A673 (cell line): ENCODE data around the gene NCKAP5. TPM values are rescaled to one million over a fixed set of nuclear protein-coding genes. Genes with fewer than 3 reads are reported as not detected.

ENCODE experiments used
- BruUV-seq: library from RNA; stranded (reverse); fragments of 400-500 nt; replicated peaks from 2 replicates; lab custom pipeline; 2021; lab: Mats Ljungman, UMichigan
- CTCF ChIA-PET: fragments of 300-600 bp; sonication (Branson Sonifier 250); formaldehyde crosslinking; loops from one replicate; lab custom pipeline; 2022; ENCODE audit warnings: antibody characterized with exemption; lab: Charles Lee
- POLR2A ChIA-PET: fragments of 300-600 bp; sonication (Branson Sonifier 250); formaldehyde crosslinking; loops from one replicate; lab custom pipeline; 2022; ENCODE audit warnings: antibody characterized with exemption; ENCODE audit not compliant: low non-redundant PET; lab: Charles Lee
- DNase-seq: peaks from one replicate; pipeline ENCODE4 v3.0.0-alpha.2; 2015; ENCODE audit warnings: low spot score
- H3K27ac ChIP-seq: fragments of 200-600 bp; sonication (generic); 2 replicates; pipeline ENCODE4 v1.5.1; 2016; ENCODE audit warnings: mixed run types, low read depth, mild to moderate bottlenecking, mixed read lengths, antibody characterized with exemption, low read length; ENCODE audit not compliant: poor library complexity, severe bottlenecking
- H3K27me3 ChIP-seq: fragments of 200-600 bp; sonication (generic); replicated peaks from 2 replicates; pipeline ENCODE4 v1.6.1; 2017; ENCODE audit warnings: mixed run types, low read depth, mild to moderate bottlenecking, mixed read lengths, antibody characterized with exemption, low read length; ENCODE audit not compliant: insufficient read depth, poor library complexity
- H3K36me3 ChIP-seq: fragments of 200-600 bp; sonication (generic); 2 replicates; pipeline ENCODE4 v1.6.1; 2016; ENCODE audit warnings: mixed run types, mild to moderate bottlenecking, mixed read lengths, antibody characterized with exemption, low read length; ENCODE audit not compliant: insufficient read depth, poor library complexity, severe bottlenecking
- H3K4me1 ChIP-seq: fragments of 200-600 bp; sonication (generic); 2 replicates; pipeline ENCODE4 v1.6.1; 2017; ENCODE audit warnings: mixed run types, mild to moderate bottlenecking, mixed read lengths, antibody characterized with exemption, low read length; ENCODE audit not compliant: insufficient read depth, poor library complexity, severe bottlenecking
- H3K4me3 ChIP-seq: fragments of 200-600 bp; sonication (generic); 2 replicates; pipeline ENCODE4 v1.5.1; 2016; ENCODE audit warnings: low read depth, mixed run types, mild to moderate bottlenecking, mixed read lengths, low read length; ENCODE audit not compliant: poor library complexity, severe bottlenecking
- H3K9me3 ChIP-seq: fragments of 200-600 bp; sonication (generic); 2 replicates; pipeline ENCODE4 v1.6.1; 2016; ENCODE audit warnings: mixed run types, low read depth, mild to moderate bottlenecking, mixed read lengths, antibody characterized with exemption, low read length; ENCODE audit not compliant: poor library complexity, severe bottlenecking
- EZH2 ChIP-seq: fragments of 200-600 bp; sonication (generic); IDR thresholded peaks from 2 replicates; pipeline ENCODE4 v1.6.1; 2017; ENCODE audit warnings: borderline replicate concordance, low read depth, mild to moderate bottlenecking, mixed read lengths, antibody characterized with exemption, low read length; ENCODE audit not compliant: poor library complexity, severe bottlenecking
- intact Hi-C: fragments of 100-400 bp; cut with micrococcal nuclease; formaldehyde crosslinking; loops from one replicate; pipeline ENCODE4 v1.10.0; 2022; ENCODE audit not compliant: unreplicated experiment
- total RNA-seq: library from RNA; stranded (reverse); gene quantifications from 2 replicates; pipeline ENCODE4 v1.2.3, GENCODE V29; 2021
- TF ChIP-seq, protein P1 (sequence below): fragments of 300-800, 200-600 bp; sonication (generic); conservative IDR thresholded peaks from 2 replicates; pipeline ENCODE4 v1.5.1; 2017; ENCODE audit warnings: low read depth, mild to moderate bottlenecking, antibody characterized with exemption, low read length, moderate library complexity, mixed read lengths

NCKAP5 gene
- total RNA-seq, 1 experiment from 2014 or later: 26.6 TPM

DNA sequence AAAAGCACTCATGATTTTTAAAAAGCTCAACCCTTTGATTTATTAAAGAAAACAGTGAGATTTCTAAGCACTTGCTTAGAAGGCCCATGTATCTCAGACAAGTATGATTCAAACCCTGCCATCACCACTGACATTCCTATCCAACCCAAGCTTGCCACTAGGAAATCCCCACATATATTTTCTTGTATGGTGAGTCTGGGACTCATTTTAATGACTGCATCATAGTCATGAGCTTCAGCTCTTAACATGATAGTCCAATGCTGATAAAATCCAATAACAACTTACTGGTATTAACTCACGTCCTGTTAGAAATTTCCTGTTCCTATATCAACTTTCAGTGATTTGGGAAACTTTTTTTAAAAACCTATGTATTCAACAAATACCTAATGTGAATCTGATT, 39.4 kb upstream of the NCKAP5 start:
- no peak for DNase-seq
- no peak overlapping the region for H3K4me3 ChIP-seq
- intact Hi-C loops: no loop called here
- H3K36me3 ChIP-seq: no peaks in the 10 kb centered on the region
- H3K9me3 ChIP-seq: no peaks in the 10 kb centered on the region
- no peak for TF ChIP-seq EZH2
- TF ChIP-seq, protein P1, sequence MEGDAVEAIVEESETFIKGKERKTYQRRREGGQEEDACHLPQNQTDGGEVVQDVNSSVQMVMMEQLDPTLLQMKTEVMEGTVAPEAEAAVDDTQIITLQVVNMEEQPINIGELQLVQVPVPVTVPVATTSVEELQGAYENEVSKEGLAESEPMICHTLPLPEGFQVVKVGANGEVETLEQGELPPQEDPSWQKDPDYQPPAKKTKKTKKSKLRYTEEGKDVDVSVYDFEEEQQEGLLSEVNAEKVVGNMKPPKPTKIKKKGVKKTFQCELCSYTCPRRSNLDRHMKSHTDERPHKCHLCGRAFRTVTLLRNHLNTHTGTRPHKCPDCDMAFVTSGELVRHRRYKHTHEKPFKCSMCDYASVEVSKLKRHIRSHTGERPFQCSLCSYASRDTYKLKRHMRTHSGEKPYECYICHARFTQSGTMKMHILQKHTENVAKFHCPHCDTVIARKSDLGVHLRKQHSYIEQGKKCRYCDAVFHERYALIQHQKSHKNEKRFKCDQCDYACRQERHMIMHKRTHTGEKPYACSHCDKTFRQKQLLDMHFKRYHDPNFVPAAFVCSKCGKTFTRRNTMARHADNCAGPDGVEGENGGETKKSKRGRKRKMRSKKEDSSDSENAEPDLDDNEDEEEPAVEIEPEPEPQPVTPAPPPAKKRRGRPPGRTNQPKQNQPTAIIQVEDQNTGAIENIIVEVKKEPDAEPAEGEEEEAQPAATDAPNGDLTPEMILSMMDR: no peak
- ChIA-PET CTCF (interaction anchor here (0.6 kb wide), 1 partner anchor 29 kb away, joined by 3 read pairs; no protein-coding TSS in a partner anchor), POLR2A (no interaction called here)
- no peaks in the 10 kb centered on the region for H3K27me3 ChIP-seq
- BruUV-seq: no TSS peak
- H3K4me1 ChIP-seq: no peaks in the 10 kb centered on the region
- H3K27ac ChIP-seq: no peak overlapping the region

DNA sequence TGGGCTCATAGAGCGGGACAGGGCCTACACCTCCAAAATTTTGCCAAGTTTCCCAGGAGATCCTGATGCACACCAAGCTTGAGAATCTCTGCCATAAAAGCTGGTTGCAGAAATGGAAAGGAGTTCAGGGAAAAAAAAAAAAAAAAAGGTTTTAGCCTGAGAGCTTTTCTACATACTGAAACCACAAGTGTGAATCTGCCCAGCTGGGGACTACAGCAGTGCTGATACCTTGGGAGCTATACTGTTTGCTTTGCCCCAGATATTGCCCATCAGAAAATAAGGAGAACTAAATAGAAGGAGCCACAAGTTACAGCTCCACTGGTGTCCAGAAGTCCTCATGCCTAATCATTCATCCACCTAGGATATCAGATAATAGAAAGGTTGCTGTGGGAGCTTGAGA, 38.4 kb upstream of the NCKAP5 start:
- TF ChIP-seq EZH2: no peak
- TF ChIP-seq, protein P1: no peak
- Histone ChIP-seq H3K36me3 (no peaks in the 10 kb centered on the region), H3K4me3 (no peak overlapping the region), H3K9me3 (no peaks in the 10 kb centered on the region), H3K27ac (no peak overlapping the region), H3K27me3 (no peaks in the 10 kb centered on the region), H3K4me1 (no peaks in the 10 kb centered on the region)
- ChIA-PET POLR2A (no interaction called here), CTCF (no interaction called here)
- intact Hi-C loops: no loop called here
- no peak for DNase-seq
- BruUV-seq: no TSS peak

DNA sequence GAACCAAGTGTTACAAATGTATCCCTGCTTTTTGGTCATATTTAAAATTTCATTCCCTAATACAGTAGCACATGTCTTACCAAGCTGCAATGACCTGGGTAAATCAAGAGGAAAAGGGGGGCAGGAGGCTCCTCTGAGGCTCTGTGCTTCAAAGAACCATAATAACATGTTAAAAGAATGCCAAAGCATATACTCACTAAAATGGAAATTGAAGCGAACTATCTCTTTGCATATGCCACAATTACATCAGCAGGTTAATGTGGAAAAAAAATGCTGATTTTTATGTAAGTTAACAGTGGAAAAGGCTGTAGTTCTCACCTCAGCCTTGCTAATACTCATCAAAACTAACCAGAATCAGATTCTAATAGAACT, 37.5 kb upstream of the NCKAP5 start:
- H3K27me3 ChIP-seq: no peaks in the 10 kb centered on the region
- no peaks in the 10 kb centered on the region for H3K4me1 ChIP-seq
- H3K4me3 ChIP-seq: no peak overlapping the region
- CTCF ChIA-PET: no interaction called here
- POLR2A ChIA-PET: no interaction called here
- no TSS peak for BruUV-seq
- no peak for DNase-seq
- intact Hi-C loops: no loop called here
- no peak overlapping the region for H3K27ac ChIP-seq
- H3K9me3 ChIP-seq: no peaks in the 10 kb centered on the region
- TF ChIP-seq EZH2: no peak
- TF ChIP-seq, protein P1: no peak
- H3K36me3 ChIP-seq: no peaks in the 10 kb centered on the region
